ENCODE data around the gene TLNRD1.

TLNRD1 gene

GRCh38 chr15:81002009-81002330 lies 1.2 kb downstream of the TLNRD1 start:
- DNase-seq (ENCODE audit: low read depth in 2 of 2), result no peak

GRCh38 chr15:81002331-81003096 lies 1.8 kb downstream of the TLNRD1 start:
- no peak for DNase-seq (ENCODE audit: low read depth in 2 of 2)

- DNase-seq (ENCODE audit: low read depth in 2 of 2), result no peak
Measured at GRCh38 chr15:81003097-81003350, 2.3 kb downstream of the TLNRD1 start.

- DNase-seq (ENCODE audit: low read depth in 2 of 2), result no peak
Measured at GRCh38 chr15:81006124-81006523, 5.4 kb downstream of the TLNRD1 start.

- DNase-seq (ENCODE audit: low read depth in 2 of 2), result no peak
Measured at GRCh38 chr15:81007428-81008064, 6.8 kb downstream of the TLNRD1 start.

- DNase-seq (ENCODE audit: low read depth in 2 of 2), result no peak
Measured at GRCh38 chr15:81008312-81008711, 7.6 kb downstream of the TLNRD1 start.

GRCh38 chr15:81010086-81010485 lies 9.4 kb downstream of the TLNRD1 start:
- DNase-seq (ENCODE audit: low read depth in 2 of 2), result no peak

- no peak for DNase-seq (ENCODE audit: low read depth in 2 of 2)
Measured at GRCh38 chr15:81011593-81011992, 10.9 kb downstream of the TLNRD1 start.

GRCh38 chr15:81012588-81012987 lies 11.9 kb downstream of the TLNRD1 start:
- no peak for DNase-seq (ENCODE audit: low read depth in 2 of 2)

GRCh38 chr15:81013396-81013929 lies 12.7 kb downstream of the TLNRD1 start:
- no peak for DNase-seq (ENCODE audit: low read depth in 2 of 2)

- no peak for DNase-seq (ENCODE audit: low read depth in 2 of 2)
Measured at GRCh38 chr15:81014446-81015093, 13.8 kb downstream of the TLNRD1 start.

GRCh38 chr15:81015621-81016488 lies 15.1 kb downstream of the TLNRD1 start:
- DNase-seq (ENCODE audit: low read depth in 2 of 2), result no peak

GRCh38 chr15:81016489-81017068 lies 15.9 kb downstream of the TLNRD1 start:
- DNase-seq (ENCODE audit: low read depth in 2 of 2), result no peak

GRCh38 chr15:81018197-81018596 lies 17.5 kb downstream of the TLNRD1 start:
- no peak for DNase-seq (ENCODE audit: low read depth in 2 of 2)

- no peak for DNase-seq (ENCODE audit: low read depth in 2 of 2)
Measured at GRCh38 chr15:81021321-81021720, 20.6 kb downstream of the TLNRD1 start.

- DNase-seq (ENCODE audit: low read depth in 2 of 2), result no peak
Measured at GRCh38 chr15:81023483-81024264, 23.0 kb downstream of the TLNRD1 start.

GRCh38 chr15:81024265-81024872 lies 23.6 kb downstream of the TLNRD1 start:
- DNase-seq (ENCODE audit: low read depth in 2 of 2), result no peak

- DNase-seq (ENCODE audit: low read depth in 2 of 2), result no peak
Measured at GRCh38 chr15:81024936-81025335, 24.2 kb downstream of the TLNRD1 start.

GRCh38 chr15:81025721-81026370 lies 25.1 kb downstream of the TLNRD1 start:
- no peak for DNase-seq (ENCODE audit: low read depth in 2 of 2)

Measured in stimulated activated CD8-positive, alpha-beta memory T cell treated with anti-CD3 and anti-CD28 coated beads, Interleukin-15, amount 100 ng/mL, for 48 hours (primary cell).